ENCODE data around the gene PPARA. TPM values are rescaled to one million over a fixed set of nuclear protein-coding genes. Genes with fewer than 3 reads are reported as not detected.

Gene PPARA
- total and polyA plus RNA-seq, 5 experiments from 2014 or later, result 3.5 to 22.6 (median 3.7) TPM

DNA sequence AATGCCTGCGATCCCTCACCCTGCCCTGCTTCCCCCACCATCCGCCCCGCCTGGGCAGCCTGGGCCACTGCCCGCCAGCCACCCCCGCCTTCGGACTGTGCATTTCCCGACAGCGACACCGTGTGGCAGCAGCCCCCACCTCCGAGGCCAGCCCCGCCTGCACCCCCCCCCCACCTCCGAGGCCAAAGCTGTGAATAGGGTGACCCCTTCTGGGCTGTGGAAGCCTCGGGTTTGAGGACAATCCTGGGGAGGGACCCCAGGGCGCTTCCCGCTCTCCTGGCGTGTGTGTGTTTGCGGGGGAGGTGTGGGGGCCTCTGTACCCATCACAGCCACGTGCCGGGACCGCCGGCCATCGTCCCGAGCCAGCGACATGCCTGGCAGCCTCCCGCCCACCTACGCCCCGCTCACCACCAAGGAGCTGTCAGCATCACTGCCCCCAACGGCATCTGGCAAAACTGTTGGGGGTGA lies 33.8 kb upstream of the PPARA start:
- no peaks in the 10 kb centered on the region for H3K9me3 Mint-ChIP-seq
- peak; percentile 96 to 98 for ATAC-seq

GRCh38 chr22:46117206-46118199 lies 32.8 kb upstream of the PPARA start:
- Mint-ChIP-seq H3K36me3 (no peaks in the 10 kb centered on the region), H3K9me3 (no peaks in the 10 kb centered on the region), H3K27ac (no peak overlapping the region), H3K4me1 (peaks cover 0 to 5% (median 2%) of the 10 kb centered on the region in 4 donors), H3K4me3 (no peak overlapping the region), H3K27me3 (no peaks in the 10 kb centered on the region)
- ATAC-seq (no peak), DNase-seq (no peak)
- POLR2A ChIA-PET, result interaction anchor here (1.2 to 3.9 kb wide), 5 partner anchors 81 to 123 kb away, joined by 4 to 17 read pairs (median 11); no protein-coding TSS in a partner anchor

More for the DNA sequence above, 33.8 kb upstream of the PPARA start:
- no peaks in the 10 kb centered on the region for H3K27me3 Mint-ChIP-seq
- H3K4me3 Mint-ChIP-seq, result no peak overlapping the region
- DNase-seq, result peak; percentile 73 to 93 (median 83)
- POLR2A ChIA-PET, result interaction anchor here (0.6 to 3.9 kb wide), 6 partner anchors 80 to 121 kb away, joined by 3 to 17 read pairs (median 8); no protein-coding TSS in a partner anchor
- no peaks in the 10 kb centered on the region for H3K36me3 Mint-ChIP-seq
- peaks cover 0 to 5% (median 2%) of the 10 kb centered on the region in 4 donors for H3K4me1 Mint-ChIP-seq
- H3K27ac Mint-ChIP-seq, result peak overlapping the region in 1 of 10 donors; percentile 50

DNA sequence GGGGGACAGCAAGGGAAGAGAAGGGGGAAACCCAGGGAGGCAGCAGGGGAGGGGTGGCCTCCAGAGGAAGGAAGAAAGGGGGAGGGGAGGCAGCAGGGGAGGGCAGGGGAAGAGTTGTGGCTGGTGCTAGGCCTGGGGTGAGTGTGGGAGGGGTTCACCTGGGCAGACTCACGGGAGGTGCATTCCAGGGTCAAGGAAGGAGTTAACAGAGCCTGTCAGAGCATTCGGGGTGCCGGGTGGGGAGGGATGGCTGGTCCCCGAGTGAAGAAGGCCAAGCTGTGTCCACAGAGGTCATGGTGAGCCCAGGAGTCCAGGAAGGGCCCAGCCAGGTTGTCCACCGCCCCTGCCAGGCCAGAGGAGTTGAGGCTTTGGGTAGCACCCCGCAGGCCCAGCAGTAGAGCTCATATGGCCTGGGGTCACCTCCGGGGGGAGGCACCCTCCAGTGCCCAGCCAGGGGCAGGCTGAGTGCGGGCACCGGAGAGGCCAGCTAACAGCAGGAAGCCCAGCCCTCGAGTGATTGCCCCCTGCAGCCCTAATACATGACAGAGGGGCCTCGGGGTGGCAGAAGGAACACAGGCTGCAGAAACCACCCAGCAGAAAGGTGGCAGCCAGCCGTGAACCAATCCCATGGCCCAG lies 31.1 kb upstream of the PPARA start:
- POLR2A ChIA-PET, result no interaction called here
- Mint-ChIP-seq H3K4me1 (peaks cover 0 to 5% (median 2%) of the 10 kb centered on the region in 4 donors), H3K27ac (no peak overlapping the region), H3K36me3 (no peaks in the 10 kb centered on the region), H3K27me3 (no peaks in the 10 kb centered on the region), H3K4me3 (no peak overlapping the region), H3K9me3 (no peaks in the 10 kb centered on the region)
- no peak for DNase-seq
- ATAC-seq, result no peak

DNA sequence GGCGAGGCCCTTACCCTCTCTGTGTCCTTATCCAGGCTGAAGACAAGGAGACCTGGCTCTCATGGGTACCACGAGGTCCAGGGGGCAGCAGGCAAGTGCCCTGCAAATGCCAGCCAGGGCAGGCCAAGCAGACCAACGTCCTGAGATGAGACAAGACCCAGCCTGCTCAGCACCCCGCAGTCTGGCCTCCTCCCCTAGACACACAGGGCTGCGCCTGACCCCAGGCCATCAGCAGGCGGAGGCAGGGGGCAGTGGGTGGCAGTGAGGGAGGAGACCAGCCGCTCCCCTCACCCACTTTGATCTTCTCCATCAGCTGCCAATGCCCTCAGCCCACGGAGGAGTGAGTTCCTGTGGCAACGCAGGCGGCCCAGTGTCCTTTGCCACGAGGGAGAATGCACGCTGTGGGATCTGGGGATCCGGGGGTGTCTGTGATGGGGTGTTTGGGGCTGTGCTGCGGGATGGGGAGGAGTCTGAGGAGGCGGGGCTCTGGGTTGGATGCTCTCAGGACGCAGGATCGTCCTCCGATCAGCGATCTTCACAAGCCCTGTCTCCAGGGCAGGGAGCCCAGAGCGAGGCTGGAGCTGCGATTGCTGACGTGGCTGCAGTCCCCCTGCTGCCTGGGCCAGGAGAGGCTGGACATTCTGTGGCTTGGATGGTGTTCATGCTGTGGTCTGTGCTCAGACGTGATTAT lies 30.5 kb upstream of the PPARA start:
- POLR2A ChIA-PET, result no interaction called here
- Mint-ChIP-seq H3K27ac (no peak overlapping the region), H3K36me3 (no peaks in the 10 kb centered on the region), H3K9me3 (no peaks in the 10 kb centered on the region), H3K27me3 (no peaks in the 10 kb centered on the region), H3K4me3 (no peak overlapping the region), H3K4me1 (peaks cover 0 to 5% (median 2%) of the 10 kb centered on the region in 4 donors)
- ATAC-seq, result no peak
- no peak for DNase-seq

GRCh38 chr22:46120420-46120737 lies 29.9 kb upstream of the PPARA start:
- Mint-ChIP-seq H3K36me3 (no peaks in the 10 kb centered on the region), H3K9me3 (no peaks in the 10 kb centered on the region), H3K27me3 (no peaks in the 10 kb centered on the region), H3K4me3 (peak overlapping the region in 1 of 10 donors; percentile 14), H3K4me1 (peaks cover 0 to 5% (median 2%) of the 10 kb centered on the region in 4 donors), H3K27ac (no peak overlapping the region)
- ATAC-seq, result no peak
- POLR2A ChIA-PET, result no interaction called here
- DNase-seq, result no peak

DNA sequence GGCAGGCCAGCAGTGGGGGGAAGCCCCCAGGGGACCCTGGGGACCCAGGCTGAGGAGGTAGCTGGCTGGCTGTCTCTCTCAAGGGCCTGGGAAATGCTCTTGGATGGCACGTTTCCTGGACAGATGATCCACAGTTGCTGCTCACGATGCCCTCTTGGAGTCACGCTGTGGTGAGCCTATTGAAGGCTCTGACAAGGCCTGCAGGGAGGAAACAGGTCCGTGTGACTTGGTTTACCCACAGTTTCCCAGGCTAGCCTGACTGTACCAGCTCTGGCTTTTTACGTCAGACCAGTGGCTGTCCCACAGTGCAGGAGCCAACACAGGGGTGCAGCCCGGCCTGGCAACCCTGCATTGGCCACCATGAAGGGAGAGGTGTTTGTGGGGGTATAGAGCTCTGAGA lies 29.2 kb upstream of the PPARA start:
- Mint-ChIP-seq H3K9me3 (no peaks in the 10 kb centered on the region), H3K4me3 (no peak overlapping the region), H3K4me1 (peaks cover 0 to 4% (median under 1%) of the 10 kb centered on the region in 4 donors), H3K27me3 (no peaks in the 10 kb centered on the region), H3K36me3 (no peaks in the 10 kb centered on the region), H3K27ac (peak overlapping the region in 1 of 10 donors; percentile 47)
- ATAC-seq (no peak), DNase-seq (no peak)
- POLR2A ChIA-PET, result interaction anchor here (1.5 kb wide), 1 partner anchor 175 kb away, joined by 5 read pairs; the partner anchor contains the start of gene GTSE1

GRCh38 chr22:46121523-46122287 lies 28.6 kb upstream of the PPARA start:
- H3K9me3 Mint-ChIP-seq, result no peaks in the 10 kb centered on the region
- no peak overlapping the region for H3K4me3 Mint-ChIP-seq
- ATAC-seq, result no peak
- no peak for DNase-seq
- no peaks in the 10 kb centered on the region for H3K36me3 Mint-ChIP-seq
- peak overlapping the region in 1 of 10 donors; percentile 43 for H3K27ac Mint-ChIP-seq
- POLR2A ChIA-PET, result interaction anchor here (1.5 kb wide), 1 partner anchor 174 kb away, joined by 5 read pairs; the partner anchor contains the start of gene GTSE1
- H3K27me3 Mint-ChIP-seq, result no peaks in the 10 kb centered on the region
- peaks cover 0 to 2% (median 0%) of the 10 kb centered on the region in 4 donors for H3K4me1 Mint-ChIP-seq

DNA sequence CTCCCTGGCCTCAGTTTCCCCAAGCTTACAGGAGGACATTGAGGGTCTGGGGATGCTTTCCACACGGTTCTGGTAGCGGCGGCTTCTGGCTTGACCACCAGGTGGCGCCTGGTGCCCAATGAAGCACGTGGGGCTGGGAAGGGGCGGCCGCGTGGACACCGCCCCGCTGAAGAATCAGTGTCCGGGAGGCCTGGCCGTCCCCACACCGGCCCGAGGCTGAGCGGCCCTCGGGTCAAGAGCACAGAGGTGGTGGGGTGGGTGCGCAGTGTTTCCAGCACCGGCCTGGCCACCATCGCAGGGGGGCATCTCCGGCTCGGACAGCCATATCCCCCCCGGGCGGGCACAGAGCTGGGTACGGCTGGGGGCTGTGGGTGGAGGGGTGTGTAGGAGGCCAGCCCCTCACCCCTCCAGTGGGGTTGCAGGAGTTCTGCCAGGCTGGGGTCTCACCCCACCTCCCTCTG lies 27.8 kb upstream of the PPARA start:
- peak; percentile 75 to 88 for ATAC-seq
- Mint-ChIP-seq H3K4me3 (no peak overlapping the region), H3K27me3 (no peaks in the 10 kb centered on the region), H3K27ac (no peak overlapping the region), H3K9me3 (no peaks in the 10 kb centered on the region), H3K4me1 (no peaks in the 10 kb centered on the region), H3K36me3 (no peaks in the 10 kb centered on the region)
- POLR2A ChIA-PET, result interaction anchor here (0.6 kb wide), 1 partner anchor 179 kb away, joined by 3 read pairs; no protein-coding TSS in a partner anchor
- peak; percentile 46 to 83 (median 60) for DNase-seq

DNA sequence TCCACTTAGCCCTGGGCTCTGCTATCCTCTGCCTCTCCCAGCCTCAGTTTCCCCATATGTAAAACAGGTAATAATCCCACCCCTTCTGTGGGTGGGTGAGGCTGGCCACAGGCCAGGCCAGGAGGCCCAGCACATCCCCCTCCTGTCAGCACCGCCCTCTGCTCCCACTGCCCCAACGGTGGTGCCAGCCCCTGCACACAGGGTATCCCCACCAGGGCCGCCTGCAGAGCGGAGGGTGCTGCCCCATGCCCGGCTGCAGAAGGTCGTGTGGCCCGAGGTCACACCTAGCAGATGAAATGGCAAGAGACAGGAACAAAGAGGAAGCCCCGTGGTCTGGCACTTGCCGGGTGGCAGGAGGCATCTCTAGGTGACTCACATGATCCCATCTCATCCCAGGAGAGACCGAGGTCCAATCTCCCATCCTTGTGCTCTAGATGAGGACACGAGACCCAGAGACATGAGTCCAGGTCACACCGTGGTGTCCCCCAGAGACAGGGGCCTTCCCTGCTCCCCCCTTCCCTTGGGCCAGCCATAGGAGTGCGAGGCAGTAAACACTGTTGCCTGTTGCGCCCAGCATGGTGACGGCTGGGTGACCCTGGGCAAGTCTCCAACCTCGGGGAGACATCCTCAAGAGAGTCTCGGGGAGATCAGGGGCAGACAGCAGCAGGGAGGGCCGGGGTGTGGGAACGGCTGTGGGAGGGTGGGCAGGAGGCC lies 27.2 kb upstream of the PPARA start:
- no peak overlapping the region for H3K4me3 Mint-ChIP-seq
- POLR2A ChIA-PET, result interaction anchor here (0.6 kb wide), 1 partner anchor 178 kb away, joined by 3 read pairs; no protein-coding TSS in a partner anchor
- no peak overlapping the region for H3K27ac Mint-ChIP-seq

DNA sequence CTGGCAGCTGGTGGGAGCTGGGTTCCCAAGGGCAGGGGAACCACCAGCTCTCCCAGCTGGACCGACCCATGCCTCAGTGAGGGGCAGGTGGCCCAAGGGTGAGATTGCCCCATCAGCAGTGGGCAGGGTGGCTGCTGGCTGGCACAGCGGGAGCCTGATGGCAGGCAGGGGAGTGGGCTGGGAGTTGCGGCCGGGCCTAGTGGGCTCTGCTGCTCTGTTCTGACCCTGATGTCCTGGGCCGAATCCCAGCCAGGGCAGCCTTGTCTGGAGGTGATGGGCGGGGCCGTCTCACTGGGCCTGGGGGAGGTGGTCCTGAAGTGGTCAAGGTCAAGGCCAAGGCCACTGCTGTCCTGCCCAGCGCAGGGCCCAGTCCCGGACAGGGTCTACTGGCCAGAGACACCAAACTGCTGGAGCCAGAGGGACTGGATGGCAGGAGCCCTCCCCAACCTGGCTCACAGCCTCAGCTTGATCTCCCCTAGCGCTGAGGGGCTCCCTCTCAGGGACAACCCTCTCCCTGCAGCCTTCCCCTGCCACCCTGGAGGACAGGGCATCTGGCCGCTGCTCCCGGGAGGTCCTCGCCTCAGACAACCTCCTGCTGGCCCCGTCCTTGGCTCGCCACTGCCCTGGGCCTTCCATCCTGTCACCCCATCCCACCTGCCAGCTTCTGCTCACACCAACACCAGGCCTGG lies 26.5 kb upstream of the PPARA start:
- no peak for ATAC-seq
- POLR2A ChIA-PET, result no interaction called here
- Mint-ChIP-seq H3K9me3 (no peaks in the 10 kb centered on the region), H3K36me3 (no peaks in the 10 kb centered on the region), H3K4me3 (no peak overlapping the region), H3K27me3 (no peaks in the 10 kb centered on the region), H3K4me1 (no peaks in the 10 kb centered on the region), H3K27ac (no peak overlapping the region)
- DNase-seq, result no peak

More for the DNA sequence above, 27.2 kb upstream of the PPARA start:
- H3K9me3 Mint-ChIP-seq, result no peaks in the 10 kb centered on the region
- ATAC-seq (peak in 1 of 2 donors; percentile 10), DNase-seq (no peak)
- H3K27me3 Mint-ChIP-seq, result no peaks in the 10 kb centered on the region
- H3K36me3 Mint-ChIP-seq, result no peaks in the 10 kb centered on the region
- H3K4me1 Mint-ChIP-seq, result no peaks in the 10 kb centered on the region
